HepG2 (cell line): ENCODE data around the gene PPIP5K2.

ENCODE experiments used
- CHD2 ChIP-seq: IDR thresholded peaks from 2 replicates; pipeline ENCODE4 v1.6.1; 2011; ENCODE audit warnings: low read depth, low read length, improper control_type of control experiment
- RXRA ChIP-seq: sonication (generic); formaldehyde crosslinking; IDR thresholded peaks from 2 replicates; pipeline ENCODE4 v1.5.1; 2020; ENCODE audit warnings: missing genetic modification reagents
- SP4 ChIP-seq: sonication (generic); formaldehyde crosslinking; IDR thresholded peaks from 2 replicates; pipeline ENCODE4 v1.8.1; 2023; ENCODE audit warnings: mild to moderate bottlenecking, missing genetic modification reagents
- ZNF138 ChIP-seq: sonication (generic); formaldehyde crosslinking; IDR thresholded peaks from 2 replicates; pipeline ENCODE4 v1.5.0; 2020; ENCODE audit warnings: mild to moderate bottlenecking, low read depth, missing genetic modification reagents
- TF ChIP-seq, protein P1 (sequence below): sonication (generic); formaldehyde crosslinking; IDR thresholded peaks from 2 replicates; pipeline ENCODE4 v1.4.0; 2020; ENCODE audit warnings: missing genetic modification reagents
- TF ChIP-seq, protein P2 (sequence below): sonication (generic); formaldehyde crosslinking; IDR thresholded peaks from 2 replicates; pipeline ENCODE4 v1.5.0; 2020; ENCODE audit warnings: mild to moderate bottlenecking, missing genetic modification reagents, moderate library complexity
- TF ChIP-seq, protein P3 (sequence below): IDR thresholded peaks from 2 replicates; pipeline ENCODE4 v1.6.1; 2012; ENCODE audit warnings: inconsistent platforms

DNA sequence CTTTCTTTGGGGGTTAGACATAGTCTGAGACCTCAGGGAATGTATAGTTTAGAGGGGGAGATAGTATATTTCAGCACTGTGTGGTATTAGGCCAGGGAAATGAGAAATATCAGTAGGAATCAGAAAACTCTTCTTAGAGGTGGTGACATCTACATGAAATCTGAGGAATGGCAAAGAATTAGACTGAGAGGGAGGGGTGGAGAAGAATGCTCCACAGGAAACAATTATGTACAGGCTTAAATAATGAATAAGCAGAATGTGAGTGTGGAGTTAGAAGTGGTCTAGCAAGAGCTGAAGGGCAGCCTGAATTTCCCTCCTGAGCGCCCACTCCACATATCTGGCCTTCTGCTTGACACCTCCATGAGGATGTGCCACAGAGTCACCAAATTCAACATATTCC is 134.8 kb downstream of the PPIP5K2 start:
- no peak for TF ChIP-seq ZNF138 (CRISPR knock-in tag)
- TF ChIP-seq, protein P1, sequence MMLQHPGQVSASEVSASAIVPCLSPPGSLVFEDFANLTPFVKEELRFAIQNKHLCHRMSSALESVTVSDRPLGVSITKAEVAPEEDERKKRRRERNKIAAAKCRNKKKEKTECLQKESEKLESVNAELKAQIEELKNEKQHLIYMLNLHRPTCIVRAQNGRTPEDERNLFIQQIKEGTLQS (CRISPR knock-in tag) = no peak
- TF ChIP-seq RXRA (CRISPR knock-in tag) = no peak
- no peak for TF ChIP-seq CHD2
- TF ChIP-seq, protein P2, sequence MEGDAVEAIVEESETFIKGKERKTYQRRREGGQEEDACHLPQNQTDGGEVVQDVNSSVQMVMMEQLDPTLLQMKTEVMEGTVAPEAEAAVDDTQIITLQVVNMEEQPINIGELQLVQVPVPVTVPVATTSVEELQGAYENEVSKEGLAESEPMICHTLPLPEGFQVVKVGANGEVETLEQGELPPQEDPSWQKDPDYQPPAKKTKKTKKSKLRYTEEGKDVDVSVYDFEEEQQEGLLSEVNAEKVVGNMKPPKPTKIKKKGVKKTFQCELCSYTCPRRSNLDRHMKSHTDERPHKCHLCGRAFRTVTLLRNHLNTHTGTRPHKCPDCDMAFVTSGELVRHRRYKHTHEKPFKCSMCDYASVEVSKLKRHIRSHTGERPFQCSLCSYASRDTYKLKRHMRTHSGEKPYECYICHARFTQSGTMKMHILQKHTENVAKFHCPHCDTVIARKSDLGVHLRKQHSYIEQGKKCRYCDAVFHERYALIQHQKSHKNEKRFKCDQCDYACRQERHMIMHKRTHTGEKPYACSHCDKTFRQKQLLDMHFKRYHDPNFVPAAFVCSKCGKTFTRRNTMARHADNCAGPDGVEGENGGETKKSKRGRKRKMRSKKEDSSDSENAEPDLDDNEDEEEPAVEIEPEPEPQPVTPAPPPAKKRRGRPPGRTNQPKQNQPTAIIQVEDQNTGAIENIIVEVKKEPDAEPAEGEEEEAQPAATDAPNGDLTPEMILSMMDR = no peak
- TF ChIP-seq, protein P3, sequence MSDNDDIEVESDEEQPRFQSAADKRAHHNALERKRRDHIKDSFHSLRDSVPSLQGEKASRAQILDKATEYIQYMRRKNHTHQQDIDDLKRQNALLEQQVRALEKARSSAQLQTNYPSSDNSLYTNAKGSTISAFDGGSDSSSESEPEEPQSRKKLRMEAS = no peak
- no peak for TF ChIP-seq SP4 (CRISPR knock-in tag)
